Measurements from ENCODE around the gene FNDC3B.
A peak's percentile ranks its signal among the peaks of the same experiment; 100 is the strongest.

The FNDC3B gene

DNA sequence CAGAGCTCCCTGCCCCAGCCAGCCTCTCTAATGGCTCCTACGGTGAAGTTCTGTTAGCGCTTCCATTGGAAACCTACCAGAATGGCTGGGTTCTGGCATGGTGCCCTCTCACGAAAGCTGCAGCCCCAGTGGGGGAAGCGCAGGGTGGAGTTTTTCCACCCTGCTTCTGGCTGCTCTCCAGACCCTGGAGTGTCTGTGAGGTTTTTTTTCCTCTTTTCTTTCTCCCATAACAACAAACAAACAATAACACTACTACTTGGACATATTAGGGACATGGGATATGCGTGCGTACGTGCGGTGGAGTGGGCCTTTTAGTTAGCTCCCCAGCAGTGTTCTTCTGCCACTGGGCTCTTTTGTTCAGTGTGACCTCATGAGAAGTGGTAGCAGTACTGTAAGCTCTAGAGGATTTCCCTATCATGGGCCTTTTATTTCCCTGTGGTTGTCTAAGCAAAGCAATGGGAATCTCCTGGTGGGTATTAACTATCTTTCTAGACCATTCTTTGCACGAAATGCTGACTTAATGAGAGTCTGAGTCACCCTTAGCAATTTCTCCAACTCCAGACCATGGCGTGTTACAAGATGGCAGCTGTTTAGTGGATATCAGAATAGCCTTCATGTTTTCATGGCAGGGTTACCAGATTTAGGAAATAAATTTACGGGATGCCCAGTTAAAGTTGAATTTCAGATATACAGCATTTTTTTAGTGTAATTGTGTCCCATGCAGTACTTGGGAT lies 161.9 kb downstream of the FNDC3B start:
- peaks cover 7 to 13% of the 10 kb centered on the region in 2 donors for H3K4me1 Mint-ChIP-seq (ENCODE audit: low read depth in 2 of 2)
- H3K27ac Mint-ChIP-seq, result no peak overlapping the region
- H3K27me3 Mint-ChIP-seq, result no peaks in the 10 kb centered on the region
- H3K4me3 Mint-ChIP-seq, result no peak overlapping the region
- H3K9me3 Mint-ChIP-seq, result peaks cover 4 to 8% of the 10 kb centered on the region in 2 donors
- ATAC-seq (replicated peaks) (no peak), DNase-seq (no peak)
- H3K36me3 Mint-ChIP-seq (ENCODE audit: insufficient read depth), result peaks cover 3% of the 10 kb centered on the region

DNA sequence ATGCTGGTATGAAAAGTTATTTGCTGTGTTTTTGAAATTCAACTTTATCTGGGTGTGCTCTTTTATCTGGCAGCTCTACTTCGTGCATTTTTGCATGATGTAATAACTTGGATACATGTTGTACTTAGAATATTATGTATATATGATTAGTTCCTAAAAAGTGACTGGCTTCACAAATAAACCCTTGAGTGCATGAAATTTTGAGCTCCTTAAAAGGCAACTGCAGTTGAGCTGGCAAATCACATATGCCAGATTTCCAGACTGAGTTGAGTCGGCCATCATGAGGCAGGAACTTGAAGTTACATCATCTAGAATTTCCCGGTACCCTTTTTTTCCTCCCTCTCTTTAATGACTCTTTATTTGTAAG lies 162.5 kb downstream of the FNDC3B start:
- H3K36me3 Mint-ChIP-seq (ENCODE audit: insufficient read depth), result peaks cover 3% of the 10 kb centered on the region
- no peak for DNase-seq

GRCh38 chr3:172202797-172203196 lies 163.4 kb downstream of the FNDC3B start:
- H3K9me3 Mint-ChIP-seq, result peaks cover 4 to 8% of the 10 kb centered on the region in 2 donors
- no peaks in the 10 kb centered on the region for H3K27me3 Mint-ChIP-seq
- ATAC-seq (replicated peaks) (no peak), DNase-seq (no peak)
- peaks cover 7 to 21% of the 10 kb centered on the region in 2 donors for H3K4me1 Mint-ChIP-seq (ENCODE audit: low read depth in 2 of 2)
- H3K36me3 Mint-ChIP-seq (ENCODE audit: insufficient read depth), result peaks cover 3% of the 10 kb centered on the region
- no peak overlapping the region for H3K4me3 Mint-ChIP-seq
- H3K27ac Mint-ChIP-seq, result no peak overlapping the region

More for the DNA sequence above, 162.5 kb downstream of the FNDC3B start:
- peaks cover 7 to 15% of the 10 kb centered on the region in 2 donors for H3K4me1 Mint-ChIP-seq (ENCODE audit: low read depth in 2 of 2)
- H3K4me3 Mint-ChIP-seq, result no peak overlapping the region
- no peaks in the 10 kb centered on the region for H3K27me3 Mint-ChIP-seq
- peaks cover 4 to 8% of the 10 kb centered on the region in 2 donors for H3K9me3 Mint-ChIP-seq
- H3K27ac Mint-ChIP-seq, result peak overlapping the region in 1 of 2 donors; percentile 8
- no peak for ATAC-seq (replicated peaks)

DNA sequence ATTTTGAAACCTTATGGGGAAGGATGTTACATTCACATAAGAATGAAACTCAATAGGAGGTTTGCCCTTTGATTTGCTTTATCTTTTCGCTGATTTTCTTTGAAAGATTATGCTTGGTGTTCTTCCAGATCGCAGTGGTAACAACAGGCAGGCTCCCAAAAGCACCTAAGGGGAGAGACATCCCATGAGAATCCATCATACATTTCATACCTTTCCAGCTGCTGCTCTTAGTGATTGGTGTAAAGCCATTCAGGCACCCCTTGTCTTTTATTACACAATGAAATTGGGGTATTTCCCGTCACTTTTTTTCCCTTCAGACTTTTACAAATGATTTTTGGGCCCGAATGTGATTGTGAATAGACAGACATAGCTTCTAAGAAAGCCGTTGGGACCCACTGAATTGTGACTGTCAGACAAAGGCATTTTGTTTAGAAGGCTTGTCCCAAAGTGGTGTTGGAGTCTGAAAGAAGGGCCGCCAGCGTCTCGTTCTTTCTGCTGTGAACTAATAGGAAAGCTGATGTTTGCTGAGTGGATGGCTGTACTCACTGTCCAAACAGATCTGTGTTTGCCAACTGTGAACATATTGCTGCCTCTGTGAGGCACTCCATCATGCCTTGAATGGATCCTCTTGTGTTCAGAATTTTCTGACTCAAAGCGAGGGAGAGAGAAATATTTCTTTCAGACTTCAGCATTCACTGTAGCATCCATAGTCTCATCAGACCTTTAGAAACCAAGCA lies 164.3 kb downstream of the FNDC3B start:
- no peak for DNase-seq
- no peak overlapping the region for H3K27ac Mint-ChIP-seq
- H3K36me3 Mint-ChIP-seq (ENCODE audit: insufficient read depth), result peaks cover 3% of the 10 kb centered on the region
- peaks cover 4 to 8% of the 10 kb centered on the region in 2 donors for H3K9me3 Mint-ChIP-seq
- no peak for ATAC-seq (replicated peaks)
- no peak overlapping the region for H3K4me3 Mint-ChIP-seq
- peaks cover 6 to 17% of the 10 kb centered on the region in 2 donors for H3K4me1 Mint-ChIP-seq (ENCODE audit: low read depth in 2 of 2)
- H3K27me3 Mint-ChIP-seq, result no peaks in the 10 kb centered on the region

DNA sequence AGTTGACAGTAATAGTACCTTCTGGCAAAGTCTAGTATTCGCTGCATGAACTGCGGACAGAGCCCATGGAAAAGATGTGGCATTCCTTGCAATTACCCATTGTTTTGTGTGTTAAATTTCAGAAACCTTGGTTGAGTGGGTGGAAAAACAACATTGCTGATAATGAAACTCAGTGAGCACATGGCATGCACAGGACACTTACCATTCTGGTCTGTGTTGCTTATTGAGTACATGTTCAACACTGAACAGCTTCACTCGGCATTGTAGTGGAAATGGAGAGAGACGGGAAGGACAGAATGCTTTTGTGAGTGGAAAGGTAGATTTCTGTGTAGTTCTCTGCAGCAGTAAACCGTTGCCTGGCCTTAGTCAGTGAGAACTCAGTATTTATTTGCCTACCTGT lies 165.3 kb downstream of the FNDC3B start:
- peaks cover 4 to 8% of the 10 kb centered on the region in 2 donors for H3K9me3 Mint-ChIP-seq
- no peaks in the 10 kb centered on the region for H3K27me3 Mint-ChIP-seq
- H3K27ac Mint-ChIP-seq, result no peak overlapping the region
- DNase-seq, result no peak
- no peak overlapping the region for H3K4me3 Mint-ChIP-seq
- no peak for ATAC-seq (replicated peaks)
- peaks cover 7 to 12% of the 10 kb centered on the region in 2 donors for H3K4me1 Mint-ChIP-seq (ENCODE audit: low read depth in 2 of 2)
- peaks cover 3% of the 10 kb centered on the region for H3K36me3 Mint-ChIP-seq (ENCODE audit: insufficient read depth)

GRCh38 chr3:172208586-172209332 lies 169.4 kb downstream of the FNDC3B start:
- ATAC-seq (replicated peaks) (no peak), DNase-seq (no peak)
- Mint-ChIP-seq H3K27ac (peak overlapping the region in 1 of 2 donors; percentile 49), H3K27me3 (no peaks in the 10 kb centered on the region), H3K36me3 (ENCODE audit: insufficient read depth) (peaks cover 9% of the 10 kb centered on the region), H3K4me3 (no peak overlapping the region), H3K9me3 (peaks cover 4 to 8% of the 10 kb centered on the region in 2 donors), H3K4me1 (ENCODE audit: low read depth in 2 of 2) (peaks cover 8 to 22% of the 10 kb centered on the region in 2 donors)

- ATAC-seq (replicated peaks) (no peak), DNase-seq (no peak)
- H3K4me1 Mint-ChIP-seq (ENCODE audit: low read depth in 2 of 2), result peaks cover 8 to 21% of the 10 kb centered on the region in 2 donors
- H3K27ac Mint-ChIP-seq, result peak overlapping the region in 1 of 2 donors; percentile 49
- H3K27me3 Mint-ChIP-seq, result no peaks in the 10 kb centered on the region
- H3K4me3 Mint-ChIP-seq, result no peak overlapping the region
- H3K9me3 Mint-ChIP-seq, result peaks cover 2 to 5% of the 10 kb centered on the region in 2 donors
- peaks cover 7% of the 10 kb centered on the region for H3K36me3 Mint-ChIP-seq (ENCODE audit: insufficient read depth)
These were observed 170.2 kb downstream of the FNDC3B start for GRCh38 chr3:172209333-172210321.

GRCh38 chr3:172210355-172210754 lies 171.0 kb downstream of the FNDC3B start:
- Mint-ChIP-seq H3K36me3 (ENCODE audit: insufficient read depth) (peaks cover 6% of the 10 kb centered on the region), H3K9me3 (no peaks in the 10 kb centered on the region), H3K4me1 (ENCODE audit: low read depth in 2 of 2) (peaks cover 11 to 21% of the 10 kb centered on the region in 2 donors), H3K27me3 (no peaks in the 10 kb centered on the region), H3K27ac (no peak overlapping the region), H3K4me3 (no peak overlapping the region)
- ATAC-seq (replicated peaks) (no peak), DNase-seq (no peak)

DNA sequence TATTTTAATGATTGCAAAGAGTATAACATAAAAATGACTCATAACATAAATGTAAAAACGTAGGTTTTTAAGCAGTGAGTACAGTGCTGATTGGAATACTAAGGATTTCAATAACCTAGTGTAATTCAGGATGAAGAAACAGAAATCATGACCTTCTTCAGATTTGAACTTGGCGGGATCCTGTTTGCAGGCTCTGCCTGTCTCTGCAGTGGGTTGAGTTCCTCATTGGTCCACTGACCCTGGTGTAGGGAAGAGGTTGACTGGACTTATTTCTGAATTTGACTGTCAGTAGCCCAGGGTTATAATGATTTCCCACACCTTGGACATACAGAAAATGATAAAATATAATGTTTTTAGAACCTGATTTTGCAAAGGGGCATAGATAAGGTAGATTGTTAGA lies 171.7 kb downstream of the FNDC3B start:
- no peaks in the 10 kb centered on the region for H3K9me3 Mint-ChIP-seq

DNA sequence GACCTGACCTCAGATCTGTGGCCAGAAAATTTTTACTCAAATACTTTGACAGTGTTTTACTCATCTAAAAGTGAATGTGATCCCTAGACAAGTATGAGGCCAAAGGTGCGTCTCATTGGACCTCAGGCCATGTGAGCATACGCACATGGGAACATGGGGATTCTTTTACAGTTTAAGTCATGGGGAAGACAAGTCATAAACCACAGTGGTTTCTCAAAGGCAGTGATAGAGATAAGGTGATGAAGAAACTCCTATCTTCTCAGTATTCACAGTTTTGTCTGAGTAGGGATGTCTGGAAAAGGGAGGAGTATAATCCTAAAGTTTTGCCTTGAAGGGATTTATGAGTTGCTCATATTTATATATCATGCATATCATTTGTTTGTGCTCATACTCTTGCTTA lies 173.8 kb downstream of the FNDC3B start:
- peaks cover 15 to 23% of the 10 kb centered on the region in 2 donors for H3K4me1 Mint-ChIP-seq (ENCODE audit: low read depth in 2 of 2)
- no peak overlapping the region for H3K27ac Mint-ChIP-seq
- no peak for ATAC-seq (replicated peaks)
- H3K9me3 Mint-ChIP-seq, result no peaks in the 10 kb centered on the region
- no peak for DNase-seq
- H3K4me3 Mint-ChIP-seq, result no peak overlapping the region
- peaks cover 6% of the 10 kb centered on the region for H3K36me3 Mint-ChIP-seq (ENCODE audit: insufficient read depth)
- no peaks in the 10 kb centered on the region for H3K27me3 Mint-ChIP-seq

More for the DNA sequence above, 171.7 kb downstream of the FNDC3B start:
- no peak overlapping the region for H3K27ac Mint-ChIP-seq
- ATAC-seq (replicated peaks), result no peak
- DNase-seq, result no peak
- peaks cover 11 to 21% of the 10 kb centered on the region in 2 donors for H3K4me1 Mint-ChIP-seq (ENCODE audit: low read depth in 2 of 2)
- peaks cover 6% of the 10 kb centered on the region for H3K36me3 Mint-ChIP-seq (ENCODE audit: insufficient read depth)
- H3K27me3 Mint-ChIP-seq, result no peaks in the 10 kb centered on the region
- H3K4me3 Mint-ChIP-seq, result no peak overlapping the region

DNA sequence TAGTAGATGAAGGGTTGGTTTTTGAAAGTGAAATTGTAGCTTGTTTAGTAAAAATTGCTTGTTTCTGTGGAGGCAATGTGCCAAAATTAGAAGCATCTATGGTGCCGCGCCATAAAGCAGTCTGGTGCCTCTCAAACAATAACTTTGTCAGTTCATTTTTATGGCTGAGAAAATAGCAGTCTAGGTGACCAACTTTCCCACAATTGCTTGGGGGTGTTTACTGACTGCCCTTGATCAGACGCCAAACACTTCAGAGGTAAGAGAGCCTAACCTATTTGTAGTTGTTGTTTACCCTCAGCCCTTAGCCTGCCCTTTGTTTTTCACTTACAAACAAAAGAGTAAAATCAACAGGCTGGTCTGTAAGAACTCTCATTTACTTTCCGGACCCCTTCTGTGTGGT lies 174.5 kb downstream of the FNDC3B start:
- Mint-ChIP-seq H3K27ac (no peak overlapping the region), H3K4me1 (ENCODE audit: low read depth in 2 of 2) (peaks cover 16 to 30% of the 10 kb centered on the region in 2 donors), H3K9me3 (no peaks in the 10 kb centered on the region), H3K4me3 (no peak overlapping the region), H3K36me3 (ENCODE audit: insufficient read depth) (peaks cover 6% of the 10 kb centered on the region), H3K27me3 (no peaks in the 10 kb centered on the region)
- no peak for ATAC-seq (replicated peaks)
- no peak for DNase-seq

GRCh38 chr3:172216267-172216666 lies 176.9 kb downstream of the FNDC3B start:
- no peak for ATAC-seq (replicated peaks)
- peaks cover 21 to 35% of the 10 kb centered on the region in 2 donors for H3K4me1 Mint-ChIP-seq (ENCODE audit: low read depth in 2 of 2)
- no peak overlapping the region for H3K4me3 Mint-ChIP-seq
- H3K27me3 Mint-ChIP-seq, result no peaks in the 10 kb centered on the region
- H3K27ac Mint-ChIP-seq, result no peak overlapping the region
- no peak for DNase-seq
- H3K36me3 Mint-ChIP-seq (ENCODE audit: insufficient read depth), result peaks cover 3% of the 10 kb centered on the region
- no peaks in the 10 kb centered on the region for H3K9me3 Mint-ChIP-seq
